GM11168 (cell line): ENCODE results near the gene PPP6R3.

Source experiments
- in situ Hi-C: fragments of 300-500 bp; cut with MboI; formaldehyde crosslinking; loops from one replicate; pipeline ENCODE4 v1.12.0; 2022; ENCODE audit warnings: low sequenced_read_pairs; ENCODE audit not compliant: unreplicated experiment

The PPP6R3 gene, protein sequence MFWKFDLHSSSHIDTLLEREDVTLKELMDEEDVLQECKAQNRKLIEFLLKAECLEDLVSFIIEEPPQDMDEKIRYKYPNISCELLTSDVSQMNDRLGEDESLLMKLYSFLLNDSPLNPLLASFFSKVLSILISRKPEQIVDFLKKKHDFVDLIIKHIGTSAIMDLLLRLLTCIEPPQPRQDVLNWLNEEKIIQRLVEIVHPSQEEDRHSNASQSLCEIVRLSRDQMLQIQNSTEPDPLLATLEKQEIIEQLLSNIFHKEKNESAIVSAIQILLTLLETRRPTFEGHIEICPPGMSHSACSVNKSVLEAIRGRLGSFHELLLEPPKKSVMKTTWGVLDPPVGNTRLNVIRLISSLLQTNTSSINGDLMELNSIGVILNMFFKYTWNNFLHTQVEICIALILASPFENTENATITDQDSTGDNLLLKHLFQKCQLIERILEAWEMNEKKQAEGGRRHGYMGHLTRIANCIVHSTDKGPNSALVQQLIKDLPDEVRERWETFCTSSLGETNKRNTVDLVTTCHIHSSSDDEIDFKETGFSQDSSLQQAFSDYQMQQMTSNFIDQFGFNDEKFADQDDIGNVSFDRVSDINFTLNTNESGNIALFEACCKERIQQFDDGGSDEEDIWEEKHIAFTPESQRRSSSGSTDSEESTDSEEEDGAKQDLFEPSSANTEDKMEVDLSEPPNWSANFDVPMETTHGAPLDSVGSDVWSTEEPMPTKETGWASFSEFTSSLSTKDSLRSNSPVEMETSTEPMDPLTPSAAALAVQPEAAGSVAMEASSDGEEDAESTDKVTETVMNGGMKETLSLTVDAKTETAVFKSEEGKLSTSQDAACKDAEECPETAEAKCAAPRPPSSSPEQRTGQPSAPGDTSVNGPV

DNA sequence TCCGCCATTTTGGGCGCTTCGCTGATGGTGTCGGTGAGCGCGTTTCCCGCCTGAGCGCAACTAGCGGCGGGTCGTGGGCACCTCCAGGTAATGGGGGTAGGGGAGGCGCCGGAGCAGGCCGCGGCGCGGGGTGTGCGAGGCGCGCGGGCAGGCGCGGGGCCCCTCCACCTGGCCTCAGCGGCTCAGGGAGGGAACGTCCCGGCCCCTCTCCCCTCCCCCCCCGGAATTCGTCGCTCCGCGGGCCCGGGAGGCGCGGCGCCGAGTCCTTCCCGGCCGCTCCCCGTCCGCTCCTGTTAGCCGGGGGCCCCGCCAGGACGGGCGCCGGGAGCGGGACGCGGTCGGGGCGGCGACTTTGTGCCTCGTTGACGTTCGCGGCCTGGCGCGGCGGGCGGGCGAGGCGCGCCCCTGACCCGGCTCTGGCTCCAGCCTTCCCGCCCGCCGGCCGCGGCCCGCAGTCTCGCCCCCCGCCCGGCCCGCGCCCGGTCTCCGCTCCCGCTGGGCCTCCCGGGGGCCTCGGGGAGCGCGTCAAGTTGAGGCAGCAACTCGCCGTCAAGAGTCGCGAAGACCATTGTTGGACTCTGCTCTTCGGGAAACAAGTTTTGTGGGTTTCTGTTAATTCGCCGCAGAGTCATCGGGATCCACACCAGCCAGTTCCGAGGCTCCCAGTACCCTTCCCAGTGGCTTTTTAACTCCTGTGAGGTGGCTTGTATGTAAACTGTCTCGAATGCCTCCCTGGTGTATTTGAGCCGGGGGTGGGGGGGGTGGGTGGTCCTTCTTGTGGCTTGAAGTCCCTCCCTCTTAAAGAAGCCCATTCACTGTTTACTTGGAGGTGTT, at the start of gene PPP6R3:
Gene PPP6R3 (plus strand): TSS at position 12 of the 834 bp plus-strand sequence. CDS start 76,913 bp downstream, outside the sequence.
- in situ Hi-C loops = no loop called here

DNA sequence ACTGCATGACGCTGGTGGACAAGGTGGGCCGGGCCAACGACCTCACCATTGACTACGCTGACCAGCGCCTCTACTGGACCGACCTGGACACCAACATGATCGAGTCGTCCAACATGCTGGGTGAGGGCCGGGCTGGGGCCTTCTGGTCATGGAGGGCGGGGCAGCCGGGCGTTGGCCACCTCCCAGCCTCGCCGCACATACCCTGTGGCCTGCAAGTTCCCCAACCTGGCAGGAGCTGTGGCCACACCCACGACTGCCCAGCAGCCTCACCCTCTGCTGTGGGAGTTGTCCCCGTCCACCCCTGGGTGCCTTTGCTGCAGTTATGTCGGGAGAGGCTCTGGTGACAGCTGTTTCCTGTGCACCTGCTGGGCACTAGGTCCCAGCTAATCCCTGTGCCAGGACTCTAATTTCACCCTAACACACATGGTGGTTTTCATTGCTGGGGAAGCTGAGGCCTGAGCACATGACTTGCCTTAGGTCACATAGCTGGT, 49.0 kb upstream of the PPP6R3 start:
- in situ Hi-C loops = no loop called here

DNA sequence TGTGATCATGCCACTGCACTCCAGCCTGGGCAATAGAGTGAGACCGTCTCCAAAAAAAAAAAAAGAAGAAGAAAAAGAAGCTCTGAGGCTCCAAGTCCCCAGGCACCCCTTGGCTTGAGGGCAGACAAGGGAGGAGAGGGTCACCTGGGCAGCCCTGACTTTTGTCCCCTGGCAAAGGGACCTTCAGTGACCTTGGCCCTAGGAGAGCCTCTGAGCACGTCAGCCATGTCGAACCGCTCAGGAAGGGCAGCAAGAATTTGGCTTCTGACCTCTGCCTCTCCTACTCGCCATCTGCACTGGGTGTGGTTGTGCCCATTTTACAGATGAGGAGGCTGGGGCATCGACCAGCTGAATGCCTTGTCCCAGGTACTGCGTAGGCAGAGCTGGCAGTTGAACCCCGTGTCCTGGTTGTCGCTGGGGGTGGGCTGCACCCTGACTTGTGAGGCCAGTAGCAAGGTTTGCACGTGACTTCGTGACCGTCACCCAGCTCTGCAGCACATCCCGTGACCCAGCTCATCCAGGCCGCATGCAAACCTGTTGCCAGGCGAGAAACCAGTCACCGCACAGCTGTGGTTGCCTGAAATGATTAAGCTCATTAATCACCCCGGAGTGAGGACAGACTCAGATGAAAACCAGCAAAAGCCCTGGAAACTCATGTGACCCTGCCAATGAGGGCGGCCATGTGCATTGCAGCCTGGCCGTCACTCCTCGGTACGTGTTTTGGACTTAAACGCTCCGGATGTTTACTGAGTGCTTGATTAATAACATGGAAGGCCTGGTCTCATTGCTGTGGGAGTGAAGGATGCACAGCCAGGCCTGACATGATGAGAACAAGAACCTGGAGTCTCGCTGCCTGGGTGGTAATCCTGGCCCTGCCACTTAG, 47.7 kb upstream of the PPP6R3 start:
- in situ Hi-C loops = no loop called here

DNA sequence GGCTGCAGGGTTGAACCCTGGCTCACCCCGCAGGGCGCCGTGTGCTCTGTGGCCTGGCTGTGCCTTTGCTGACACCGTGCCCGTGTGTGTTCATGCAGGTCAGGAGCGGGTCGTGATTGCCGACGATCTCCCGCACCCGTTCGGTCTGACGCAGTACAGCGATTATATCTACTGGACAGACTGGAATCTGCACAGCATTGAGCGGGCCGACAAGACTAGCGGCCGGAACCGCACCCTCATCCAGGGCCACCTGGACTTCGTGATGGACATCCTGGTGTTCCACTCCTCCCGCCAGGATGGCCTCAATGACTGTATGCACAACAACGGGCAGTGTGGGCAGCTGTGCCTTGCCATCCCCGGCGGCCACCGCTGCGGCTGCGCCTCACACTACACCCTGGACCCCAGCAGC, 47.0 kb upstream of the PPP6R3 start:
- in situ Hi-C loops = no loop called here

DNA sequence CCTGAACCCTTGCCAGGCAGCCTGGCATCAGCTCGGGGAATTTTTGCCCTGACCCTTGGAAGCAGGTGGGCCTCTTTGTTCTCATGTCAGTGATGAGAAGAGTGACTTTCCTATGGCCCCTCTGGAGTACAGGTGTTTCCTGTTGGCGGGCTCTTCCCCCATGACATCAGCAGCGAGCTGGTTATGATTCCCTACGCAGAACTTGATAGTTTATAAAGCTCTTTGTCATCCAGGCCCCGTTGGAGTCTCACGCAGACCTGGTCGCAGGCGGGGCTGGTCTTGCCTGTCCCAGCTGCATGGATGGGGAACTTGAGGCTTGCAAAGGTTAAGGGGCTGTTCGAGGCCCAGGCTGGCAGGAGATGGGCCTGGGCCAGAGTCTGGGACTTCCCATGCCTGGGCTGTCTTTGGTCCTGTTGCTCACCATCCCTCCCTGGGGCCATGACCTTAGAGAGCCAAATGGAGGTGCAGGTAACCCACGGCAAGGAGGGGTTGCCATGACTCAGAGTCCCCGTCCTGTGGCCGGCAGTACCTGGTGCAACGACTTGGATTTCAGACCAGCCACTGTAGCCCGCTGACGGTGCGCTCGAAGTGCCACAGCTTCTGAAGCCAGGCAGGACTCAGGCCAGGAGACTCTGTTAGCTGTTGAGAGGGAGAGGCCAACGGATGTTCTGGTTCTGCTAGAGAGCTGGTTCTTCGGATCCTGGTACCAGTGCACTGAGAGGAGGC, 45.9 kb upstream of the PPP6R3 start:
- in situ Hi-C loops = no loop called here

DNA sequence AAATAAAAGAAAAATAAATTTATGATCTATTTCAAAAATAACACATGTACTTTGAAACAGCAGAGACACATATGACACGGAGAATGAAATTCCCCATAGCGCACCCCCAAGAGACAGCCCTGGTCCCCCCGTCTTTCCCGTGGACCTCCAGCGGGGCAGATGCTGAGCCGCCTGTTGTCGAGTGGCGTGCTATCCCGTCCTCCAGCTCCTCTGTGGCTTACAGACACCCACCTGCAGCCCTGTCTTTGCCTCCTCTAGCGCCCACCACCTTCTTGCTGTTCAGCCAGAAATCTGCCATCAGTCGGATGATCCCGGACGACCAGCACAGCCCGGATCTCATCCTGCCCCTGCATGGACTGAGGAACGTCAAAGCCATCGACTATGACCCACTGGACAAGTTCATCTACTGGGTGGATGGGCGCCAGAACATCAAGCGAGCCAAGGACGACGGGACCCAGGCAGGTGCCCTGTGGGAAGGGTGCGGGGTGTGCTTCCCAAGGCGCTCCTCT, 44.4 kb upstream of the PPP6R3 start:
- in situ Hi-C loops = no loop called here

DNA sequence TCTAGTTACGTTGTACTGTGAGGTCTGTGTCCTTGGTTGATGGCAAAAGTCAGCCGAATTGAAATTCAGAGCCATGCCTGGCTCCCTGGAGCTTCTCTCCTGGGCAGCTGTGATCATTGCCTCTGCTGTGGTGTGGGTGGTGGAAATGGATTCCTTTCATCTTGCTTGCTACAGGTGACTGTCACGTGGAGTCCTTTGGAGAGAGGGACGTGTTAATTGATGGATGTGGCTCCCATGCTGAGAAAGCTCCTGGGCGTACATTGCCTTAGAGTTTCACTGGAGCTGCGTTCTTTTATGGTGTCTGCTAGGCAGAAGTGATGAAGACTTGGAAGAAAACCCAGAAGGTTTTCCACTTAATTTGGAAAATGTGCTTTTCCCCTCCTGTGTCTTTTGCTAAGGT, 41.9 kb upstream of the PPP6R3 start:
- in situ Hi-C loops = no loop called here

DNA sequence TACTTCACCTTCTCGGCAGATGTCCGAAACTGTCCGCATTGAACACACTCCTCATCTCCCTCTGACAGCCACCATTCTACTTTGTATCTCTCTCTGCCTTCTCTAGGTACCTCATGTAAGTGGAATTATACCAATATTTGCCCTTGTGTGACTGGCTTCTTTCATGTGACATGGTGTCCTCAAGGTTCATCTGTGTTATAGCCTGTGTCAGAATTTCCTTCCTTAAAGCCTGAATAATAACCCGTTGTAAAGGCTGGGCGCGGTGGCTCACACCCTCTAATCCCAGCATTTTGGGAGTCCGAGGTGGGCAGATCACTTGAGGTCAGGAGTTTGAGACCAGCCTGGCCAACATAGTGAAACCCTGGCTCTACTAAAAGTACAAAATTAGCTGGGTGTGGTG, 40.4 kb upstream of the PPP6R3 start:
- in situ Hi-C loops = no loop called here

DNA sequence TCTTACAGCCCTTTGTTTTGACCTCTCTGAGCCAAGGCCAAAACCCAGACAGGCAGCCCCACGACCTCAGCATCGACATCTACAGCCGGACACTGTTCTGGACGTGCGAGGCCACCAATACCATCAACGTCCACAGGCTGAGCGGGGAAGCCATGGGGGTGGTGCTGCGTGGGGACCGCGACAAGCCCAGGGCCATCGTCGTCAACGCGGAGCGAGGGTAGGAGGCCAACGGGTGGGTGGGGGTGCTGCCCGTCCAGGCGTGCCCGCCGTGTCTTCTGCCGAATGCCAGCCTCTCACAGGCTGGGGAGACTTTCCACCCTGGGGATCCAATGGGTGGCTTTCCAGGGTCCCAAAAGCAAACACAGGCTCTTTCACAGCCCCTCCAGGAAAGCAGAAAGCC, 37.1 kb upstream of the PPP6R3 start:
- in situ Hi-C loops = no loop called here

DNA sequence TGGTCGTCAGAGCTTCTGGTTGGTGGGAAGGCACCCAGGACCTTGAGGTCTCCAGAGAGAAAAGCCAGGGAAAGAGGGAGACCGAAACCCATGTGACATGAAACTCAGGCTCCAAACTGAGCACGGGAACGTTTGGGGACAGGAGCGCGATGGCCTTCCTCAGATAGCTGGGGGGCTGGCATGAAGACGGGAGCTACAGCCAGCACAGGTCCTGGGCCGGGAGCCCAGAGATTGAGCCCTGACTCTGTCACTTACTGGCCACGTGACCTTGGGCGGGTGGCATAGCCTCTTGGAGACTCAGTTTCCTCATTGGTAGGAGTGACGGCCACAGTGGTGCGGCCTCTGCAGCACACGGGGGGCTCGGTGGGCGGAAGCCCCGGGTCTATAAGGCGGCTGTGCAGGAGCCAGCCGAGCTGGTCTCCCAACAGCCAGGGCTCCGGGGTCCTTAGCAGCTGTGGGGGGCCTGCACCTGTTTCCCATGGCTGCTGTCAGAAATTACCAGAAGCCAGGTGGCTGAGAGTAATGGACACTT, 36.4 kb upstream of the PPP6R3 start:
- in situ Hi-C loops = no loop called here

DNA sequence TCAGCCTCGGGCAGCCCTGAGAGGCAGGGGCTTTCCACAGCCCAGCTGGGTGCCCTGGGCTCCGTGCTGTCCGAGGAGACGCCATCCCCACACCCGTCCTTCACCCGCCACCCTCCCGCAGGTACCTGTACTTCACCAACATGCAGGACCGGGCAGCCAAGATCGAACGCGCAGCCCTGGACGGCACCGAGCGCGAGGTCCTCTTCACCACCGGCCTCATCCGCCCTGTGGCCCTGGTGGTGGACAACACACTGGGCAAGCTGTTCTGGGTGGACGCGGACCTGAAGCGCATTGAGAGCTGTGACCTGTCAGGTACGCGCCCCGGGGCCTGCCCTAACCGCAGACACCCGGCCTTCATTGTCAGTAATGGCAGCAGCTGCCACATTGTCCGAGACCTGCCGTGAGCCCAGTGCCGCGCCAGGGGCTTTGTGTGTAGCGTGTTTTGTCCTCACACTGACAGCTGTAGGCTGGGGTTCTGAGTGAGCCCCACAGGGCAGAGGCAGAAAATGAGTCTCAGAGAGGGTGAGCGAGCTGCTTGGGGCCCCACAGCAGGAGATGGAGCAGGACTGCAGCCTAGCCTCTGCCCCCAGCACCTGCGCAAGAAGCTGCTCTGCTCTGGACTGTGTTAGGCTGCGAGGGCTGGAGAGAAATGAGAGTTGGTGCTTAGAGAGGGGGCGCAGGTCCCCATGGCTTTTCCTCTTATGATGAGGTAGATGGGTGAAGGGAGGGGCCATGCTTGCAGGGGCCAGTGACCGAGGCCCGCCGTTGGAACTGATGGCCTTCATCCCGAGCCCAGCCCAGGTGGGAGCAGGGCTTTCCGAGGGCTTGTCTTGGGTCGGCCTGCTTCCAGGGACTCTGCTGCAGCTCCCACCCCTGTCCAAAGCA, 35.3 kb upstream of the PPP6R3 start:
- in situ Hi-C loops = no loop called here

DNA sequence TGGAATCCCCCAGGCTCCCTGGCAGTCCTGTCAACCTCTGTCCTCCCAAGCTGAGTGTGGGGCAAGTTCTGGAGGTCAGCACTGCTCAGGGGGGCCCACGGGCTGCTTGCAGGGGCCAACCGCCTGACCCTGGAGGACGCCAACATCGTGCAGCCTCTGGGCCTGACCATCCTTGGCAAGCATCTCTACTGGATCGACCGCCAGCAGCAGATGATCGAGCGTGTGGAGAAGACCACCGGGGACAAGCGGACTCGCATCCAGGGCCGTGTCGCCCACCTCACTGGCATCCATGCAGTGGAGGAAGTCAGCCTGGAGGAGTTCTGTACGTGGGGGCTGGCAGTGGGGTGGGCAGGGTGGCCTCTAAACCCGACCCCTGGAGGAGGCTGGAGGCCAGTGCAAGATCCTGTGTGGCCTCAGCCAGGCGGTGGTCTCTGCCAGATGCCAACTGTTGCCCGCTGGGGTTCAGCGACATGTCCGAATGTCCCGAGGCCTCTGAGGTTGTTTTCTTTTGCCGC, 34.6 kb upstream of the PPP6R3 start:
- in situ Hi-C loops = no loop called here

DNA sequence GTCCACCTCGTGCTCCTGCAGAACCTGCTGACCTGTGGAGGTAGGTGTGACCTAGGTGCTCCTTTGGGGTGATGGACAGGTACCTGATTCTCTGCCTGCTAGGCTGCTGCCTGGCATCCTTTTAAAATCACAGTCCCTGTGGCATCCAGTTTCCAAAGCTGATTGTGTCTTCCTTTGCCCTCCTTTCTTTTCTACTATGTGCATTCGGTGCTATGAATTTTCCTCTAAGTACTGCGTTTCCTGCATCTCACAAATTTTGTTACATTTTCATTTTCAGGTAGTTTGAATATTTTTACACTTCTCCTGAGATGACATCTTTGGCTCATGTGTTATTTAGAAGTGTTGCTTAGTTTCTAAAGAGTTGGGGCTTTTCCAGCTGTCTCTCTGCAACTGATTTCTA, 30.9 kb upstream of the PPP6R3 start:
- in situ Hi-C loops = no loop called here

DNA sequence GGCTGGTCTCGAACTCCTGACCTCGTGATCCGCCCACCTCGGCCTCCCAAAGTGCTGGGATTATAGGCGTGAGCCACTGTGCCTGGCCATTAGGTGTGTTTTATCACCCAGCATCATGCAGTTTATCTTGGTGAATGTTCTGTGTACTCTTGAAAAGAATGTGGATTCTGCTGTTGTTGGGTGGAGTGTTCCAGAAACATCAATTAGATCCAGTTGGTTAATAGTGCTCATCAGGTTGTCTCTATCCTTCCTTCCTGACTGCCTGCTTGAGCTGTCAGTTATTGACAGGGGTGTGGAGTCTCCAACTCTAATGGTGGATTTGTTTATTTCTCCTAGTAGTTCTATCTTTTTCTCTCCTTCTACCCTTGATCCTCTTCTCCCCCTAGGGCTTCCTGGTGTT, 30.2 kb upstream of the PPP6R3 start:
- in situ Hi-C loops = no loop called here

DNA sequence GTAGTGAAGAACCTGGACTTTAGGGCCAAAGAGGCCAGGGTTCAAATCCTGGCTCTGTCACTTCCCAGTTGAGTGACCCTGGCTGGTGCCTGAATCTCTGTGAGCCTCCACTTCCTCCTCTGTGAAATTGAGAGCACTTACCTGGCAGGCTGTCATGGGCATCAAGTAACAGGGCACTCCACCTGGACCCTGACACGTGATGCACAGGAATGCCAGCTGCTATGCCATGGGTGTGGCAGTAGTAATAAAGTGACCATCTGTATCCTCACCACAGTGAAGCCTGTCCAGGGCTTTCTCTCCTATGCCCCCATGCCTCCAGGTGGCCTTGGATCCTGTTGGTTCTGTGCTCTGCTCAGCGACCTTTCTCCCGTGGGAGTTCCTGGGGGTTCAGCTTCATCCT, 29.8 kb upstream of the PPP6R3 start:
- in situ Hi-C loops = no loop called here

DNA sequence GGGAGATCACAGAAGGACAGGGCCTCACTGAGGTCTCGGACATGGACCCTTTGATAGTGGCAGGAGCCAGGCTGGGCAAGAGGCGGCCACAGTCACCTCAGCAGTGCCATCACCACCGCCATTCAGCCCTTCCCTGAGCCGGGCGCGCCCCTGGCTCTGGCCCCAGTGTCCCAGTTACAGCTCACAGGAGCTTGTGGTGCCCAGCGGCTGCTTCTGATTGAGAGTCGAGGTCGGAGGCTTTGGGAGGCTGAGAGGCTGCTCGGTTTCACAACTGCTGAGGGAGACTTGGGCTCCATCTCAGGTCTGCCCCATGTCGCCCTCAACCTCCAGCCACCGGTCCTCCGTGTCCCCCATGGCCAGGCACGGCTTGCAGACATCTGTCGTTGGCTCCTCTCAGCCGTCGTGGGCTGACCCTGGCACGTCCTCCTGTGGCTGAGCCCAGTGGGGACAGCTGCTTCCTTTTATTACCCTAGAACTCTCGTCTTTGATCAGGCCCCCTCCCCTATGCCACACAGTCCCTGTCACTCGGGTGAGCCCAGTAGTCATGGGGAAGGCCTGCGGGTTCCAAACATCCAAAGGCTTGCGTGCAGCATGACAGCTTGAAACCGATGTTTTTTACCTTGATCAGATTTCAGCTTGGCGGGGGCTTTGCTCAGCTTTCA, 28.4 kb upstream of the PPP6R3 start:
- in situ Hi-C loops = no loop called here

DNA sequence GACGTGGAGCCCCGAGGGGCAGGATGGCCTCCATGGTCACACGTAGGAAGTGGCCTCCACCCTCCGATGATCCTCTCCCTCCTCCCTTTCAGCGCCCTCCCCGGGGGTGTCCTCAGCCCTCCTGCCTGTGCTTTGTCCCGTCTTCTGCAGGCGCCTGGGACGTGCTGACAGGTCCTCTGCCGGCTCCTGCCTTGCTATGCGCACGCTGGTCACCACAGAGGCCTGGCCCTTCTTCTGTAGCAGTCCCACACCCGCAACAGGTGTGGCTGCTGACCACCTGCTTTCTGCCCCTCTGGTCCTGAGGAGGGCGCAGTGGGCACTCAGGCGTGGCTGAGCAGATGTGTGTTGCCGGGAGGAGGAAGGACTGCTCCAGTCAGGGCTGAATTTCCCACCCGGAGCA, 27.7 kb upstream of the PPP6R3 start:
- in situ Hi-C loops = no loop called here
